Parathyroid adenoma (tissue), 2 donors: Measurements from ENCODE around the gene TMEM89.

ENCODE experiments used
- H2AFZ ChIP-seq: fragments of 300-600 bp; sonication (generic); one replicate; pipeline ENCODE4 v1.7.0; 2017; ENCODE audit warnings: antibody characterized with exemption, mild to moderate bottlenecking
- H3K27ac ChIP-seq: fragments of 300-600 bp; sonication (generic); one replicate; pipeline ENCODE4 v1.7.0; 2017
- H3K27me3 ChIP-seq: fragments of 300-600 bp; sonication (generic); one replicate; pipeline ENCODE4 v1.7.0; 2017; ENCODE audit warnings: low read length; ENCODE audit not compliant: control insufficient read depth, insufficient read depth
- H3K36me3 ChIP-seq: fragments of 300-600 bp; sonication (generic); one replicate; pipeline ENCODE4 v1.7.0; 2017; ENCODE audit warnings: low read length; ENCODE audit not compliant: control insufficient read depth, insufficient read depth
- H3K4me1 ChIP-seq: fragments of 300-600 bp; sonication (generic); one replicate; pipeline ENCODE4 v1.7.0; 2017; ENCODE audit warnings: control low read depth
- H3K4me2 ChIP-seq: fragments of 300-600 bp; sonication (generic); one replicate; pipeline ENCODE4 v1.7.0; 2017; ENCODE audit warnings: low read length
- H3K4me3 ChIP-seq: fragments of 300-600 bp; sonication (generic); one replicate; pipeline ENCODE4 v1.7.0; 2017; ENCODE audit warnings: low read depth, low read length
- H3K79me2 ChIP-seq: fragments of 300-600 bp; sonication (generic); one replicate; pipeline ENCODE4 v1.7.0; 2017; ENCODE audit warnings: control low read depth
- H3K9ac ChIP-seq: fragments of 300-600 bp; sonication (generic); one replicate; pipeline ENCODE4 v1.7.0; 2017; ENCODE audit warnings: mild to moderate bottlenecking
- H3K9me3 ChIP-seq: fragments of 300-600 bp; sonication (generic); one replicate; pipeline ENCODE4 v1.7.0; 2017; ENCODE audit warnings: low read length; ENCODE audit not compliant: control insufficient read depth
- TF ChIP-seq, protein P1 (sequence below): fragments of 300-600 bp; sonication (generic); IDR thresholded peaks from one replicate; pipeline ENCODE4 v1.7.0; 2017; ENCODE audit warnings: antibody characterized with exemption, mild to moderate bottlenecking
- donor health status: primary hyperparathyroidism.

The TMEM89 gene

DNA sequence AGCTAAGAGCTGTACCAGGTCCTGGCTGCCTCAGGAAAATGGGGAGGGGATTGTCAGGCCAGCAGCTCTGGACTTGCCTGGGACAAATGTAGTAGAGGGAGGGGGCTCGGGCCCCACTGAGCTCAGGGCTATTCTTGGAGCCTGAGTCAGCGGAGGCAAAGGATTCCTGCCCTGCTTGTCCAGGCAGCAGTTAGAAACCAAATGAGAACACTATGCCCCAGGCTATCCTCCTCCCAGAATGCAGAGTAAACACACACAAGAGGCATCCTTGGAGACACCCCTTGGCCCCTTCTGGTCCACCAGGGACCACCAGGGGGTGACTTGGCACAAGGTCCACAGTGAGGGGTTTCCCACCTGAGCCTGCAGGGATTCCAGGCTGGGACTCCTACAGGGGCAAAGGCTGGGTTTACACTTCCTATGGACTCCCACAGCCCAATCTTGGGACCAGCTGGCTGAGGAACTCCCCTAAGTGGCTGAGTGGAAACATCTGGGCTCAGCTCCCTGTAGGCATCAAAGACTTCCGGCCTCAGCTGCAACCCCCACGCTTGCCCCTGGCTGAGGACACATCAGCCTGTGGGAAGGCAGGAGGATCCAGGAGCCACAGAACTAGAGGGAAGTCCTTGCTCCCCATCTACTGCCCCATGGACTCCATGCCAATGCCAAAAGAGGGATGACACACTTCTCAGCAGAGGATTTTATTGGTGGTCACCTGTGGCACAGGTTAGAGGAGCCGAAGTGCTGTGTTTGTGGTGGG, 23.1 kb downstream of the TMEM89 start:
- no peak overlapping the region for H3K4me2 ChIP-seq
- no peak overlapping the region for H3K9ac ChIP-seq
- peaks cover 7% of the 10 kb centered on the region for H3K4me1 ChIP-seq
- H3K27ac ChIP-seq, result no peak overlapping the region
- no peak overlapping the region for H3K4me3 ChIP-seq
- H3K79me2 ChIP-seq, result no peaks in the 10 kb centered on the region
- H3K36me3 ChIP-seq, result no peaks in the 10 kb centered on the region
- H2AFZ ChIP-seq, result no peak overlapping the region
- TF ChIP-seq, protein P1, sequence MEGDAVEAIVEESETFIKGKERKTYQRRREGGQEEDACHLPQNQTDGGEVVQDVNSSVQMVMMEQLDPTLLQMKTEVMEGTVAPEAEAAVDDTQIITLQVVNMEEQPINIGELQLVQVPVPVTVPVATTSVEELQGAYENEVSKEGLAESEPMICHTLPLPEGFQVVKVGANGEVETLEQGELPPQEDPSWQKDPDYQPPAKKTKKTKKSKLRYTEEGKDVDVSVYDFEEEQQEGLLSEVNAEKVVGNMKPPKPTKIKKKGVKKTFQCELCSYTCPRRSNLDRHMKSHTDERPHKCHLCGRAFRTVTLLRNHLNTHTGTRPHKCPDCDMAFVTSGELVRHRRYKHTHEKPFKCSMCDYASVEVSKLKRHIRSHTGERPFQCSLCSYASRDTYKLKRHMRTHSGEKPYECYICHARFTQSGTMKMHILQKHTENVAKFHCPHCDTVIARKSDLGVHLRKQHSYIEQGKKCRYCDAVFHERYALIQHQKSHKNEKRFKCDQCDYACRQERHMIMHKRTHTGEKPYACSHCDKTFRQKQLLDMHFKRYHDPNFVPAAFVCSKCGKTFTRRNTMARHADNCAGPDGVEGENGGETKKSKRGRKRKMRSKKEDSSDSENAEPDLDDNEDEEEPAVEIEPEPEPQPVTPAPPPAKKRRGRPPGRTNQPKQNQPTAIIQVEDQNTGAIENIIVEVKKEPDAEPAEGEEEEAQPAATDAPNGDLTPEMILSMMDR, result no peak
- no peaks in the 10 kb centered on the region for H3K27me3 ChIP-seq
- H3K9me3 ChIP-seq, result no peaks in the 10 kb centered on the region

DNA sequence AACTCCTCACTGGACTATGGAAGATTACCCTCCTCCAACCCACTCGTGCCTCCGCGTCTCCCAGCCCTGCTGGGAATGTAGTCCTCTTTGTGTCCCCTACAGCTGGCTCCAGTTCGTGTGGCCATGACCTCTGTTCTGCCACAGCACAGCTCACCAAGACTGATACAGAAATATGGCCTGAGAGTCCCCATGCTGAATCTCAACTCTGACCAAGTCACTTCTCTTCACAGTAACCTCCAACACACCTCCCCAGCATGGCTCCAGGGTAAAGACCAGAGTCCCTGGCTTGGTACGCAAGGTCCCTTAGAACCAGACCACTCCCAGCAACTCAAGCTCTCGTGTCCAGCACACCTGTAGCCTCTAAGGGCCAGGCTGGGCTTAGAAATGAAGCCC, 24.2 kb downstream of the TMEM89 start:
- H3K4me2 ChIP-seq, result no peak overlapping the region
- H3K9ac ChIP-seq, result no peak overlapping the region
- H3K4me3 ChIP-seq, result no peak overlapping the region
- TF ChIP-seq, protein P1, result no peak
- H2AFZ ChIP-seq, result no peak overlapping the region
- H3K36me3 ChIP-seq, result no peaks in the 10 kb centered on the region
- peaks cover 7% of the 10 kb centered on the region for H3K4me1 ChIP-seq
- no peaks in the 10 kb centered on the region for H3K9me3 ChIP-seq
- no peaks in the 10 kb centered on the region for H3K27me3 ChIP-seq
- H3K27ac ChIP-seq, result no peak overlapping the region
- H3K79me2 ChIP-seq, result no peaks in the 10 kb centered on the region

DNA sequence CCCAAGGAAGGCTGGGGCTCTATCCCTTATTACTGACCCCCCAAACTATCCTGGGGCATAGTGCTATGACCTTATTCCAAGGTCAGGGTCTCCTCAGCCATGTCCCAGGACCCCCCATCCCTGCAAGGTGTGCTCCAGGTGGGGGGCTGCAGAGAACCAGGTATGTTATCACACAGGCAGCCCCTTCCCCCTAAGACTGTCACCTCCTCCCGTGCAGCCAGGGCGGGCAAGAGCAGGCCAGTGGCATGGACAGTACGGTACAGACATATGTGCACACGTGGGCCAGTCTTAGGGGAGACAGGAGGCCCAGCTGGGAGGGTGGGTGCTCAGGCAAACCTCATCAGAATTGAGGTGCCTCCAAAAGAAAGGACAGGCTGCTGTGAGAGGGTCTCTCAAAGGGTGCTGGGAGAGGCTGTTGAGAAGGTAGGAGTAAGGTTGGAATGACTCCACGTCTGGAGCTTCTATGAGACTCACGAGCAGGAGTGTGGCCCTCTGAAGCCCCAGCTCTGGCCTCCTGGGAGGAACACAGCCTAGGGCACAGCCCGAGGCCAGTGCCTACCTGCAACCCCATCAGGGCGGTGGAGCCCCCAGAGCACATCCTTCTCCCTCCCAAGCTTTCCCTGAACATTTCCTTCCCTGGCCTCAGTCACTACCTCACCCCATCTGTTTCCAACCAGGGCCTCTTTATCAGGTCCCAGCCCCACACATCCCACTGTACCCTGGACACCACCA, 24.7 kb downstream of the TMEM89 start:
- Histone ChIP-seq H3K9me3 (no peaks in the 10 kb centered on the region), H3K27ac (no peak overlapping the region)

DNA sequence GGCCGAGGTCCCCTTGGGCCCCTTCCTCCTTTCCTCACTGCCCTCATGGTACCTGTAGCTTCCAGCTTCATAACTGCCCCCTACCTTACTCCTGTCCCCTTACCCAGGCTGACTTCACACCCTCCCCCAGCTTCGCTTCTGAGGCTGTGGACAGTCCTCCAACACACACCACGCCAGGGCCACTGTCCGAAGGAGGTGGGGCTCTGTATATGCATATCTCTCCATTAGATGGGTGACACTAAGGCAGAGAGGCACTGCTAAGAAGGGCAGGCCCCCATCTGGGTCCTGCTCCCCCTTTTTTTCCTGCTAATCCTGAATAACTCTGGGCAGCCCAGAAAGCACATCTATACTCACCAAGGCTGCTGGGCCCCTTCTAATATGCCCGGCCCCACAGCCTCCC, 25.4 kb downstream of the TMEM89 start:
- Histone ChIP-seq H3K4me2 (no peak overlapping the region), H3K4me3 (no peak overlapping the region), H3K79me2 (no peaks in the 10 kb centered on the region), H3K27ac (no peak overlapping the region), H3K4me1 (peaks cover 7% of the 10 kb centered on the region), H3K9me3 (no peaks in the 10 kb centered on the region), H3K27me3 (no peaks in the 10 kb centered on the region), H2AFZ (no peak overlapping the region), H3K36me3 (no peaks in the 10 kb centered on the region), H3K9ac (no peak overlapping the region)
- TF ChIP-seq, protein P1, result no peak

More for the DNA sequence above, 24.7 kb downstream of the TMEM89 start:
- Histone ChIP-seq H3K4me3 (no peak overlapping the region), H3K79me2 (no peaks in the 10 kb centered on the region), H2AFZ (no peak overlapping the region), H3K27me3 (no peaks in the 10 kb centered on the region), H3K36me3 (no peaks in the 10 kb centered on the region), H3K4me2 (no peak overlapping the region), H3K9ac (no peak overlapping the region), H3K4me1 (peaks cover 7% of the 10 kb centered on the region)
- TF ChIP-seq, protein P1, result no peak
